NT2/D1 (cell line): ENCODE results near the gene HOXA10.

Experiments used
- SUZ12 ChIP-seq: IDR thresholded peaks from 2 replicates; pipeline ENCODE4 v1.6.1; 2011; ENCODE audit not compliant: insufficient read length, insufficient read depth; ENCODE audit errors: extremely low read depth
- YY1 ChIP-seq: IDR thresholded peaks from 2 replicates; pipeline ENCODE4 v1.6.1; 2011; ENCODE audit not compliant: insufficient read length, insufficient read depth
- ZNF274 ChIP-seq: IDR thresholded peaks from 2 replicates; pipeline ENCODE4 v1.6.1; 2011; ENCODE audit warnings: mild to moderate bottlenecking, low read depth, low read length

- no peak for TF ChIP-seq YY1
- no peak for TF ChIP-seq ZNF274
- peak; percentile 96 for TF ChIP-seq SUZ12
These were observed 18.6 kb upstream of the HOXA10 start for GRCh38 chr7:27192546-27193334.
